Astrocyte (in vitro differentiated cells and primary cell): Measurements from ENCODE around the gene HECW1.

Source experiments
- CTCF ChIP-seq: IDR thresholded peaks from 2 replicates; pipeline ENCODE4 v1.5.1; 2011; ENCODE audit warnings: low read depth, mild to moderate bottlenecking, inconsistent platforms, low read length, moderate library complexity; ENCODE audit not compliant: insufficient read depth
- EZH2 ChIP-seq: IDR thresholded peaks from 2 replicates; pipeline ENCODE4 v1.6.1; 2012; ENCODE audit warnings: mild to moderate bottlenecking, low read length, inconsistent platforms; ENCODE audit not compliant: insufficient read depth

GRCh38 chr7:43362652-43363034, 250.2 kb downstream of the HECW1 start:
- TF ChIP-seq CTCF (no peak), EZH2 (no peak)
